Ovary (tissue), 9 donors: ENCODE results near the gene MDFIC2. TPM values are rescaled to one million over a fixed set of nuclear protein-coding genes. Genes with fewer than 3 reads are reported as not detected.

ENCODE experiments used
- DNase-seq, 5 donors: peaks; one replicate each; pipeline ENCODE4 v3.0.0-alpha.2; 2019 to 2020
- H3K27ac ChIP-seq, 2 donors: fragments of 200-600 bp; one replicate each; pipeline versions ENCODE4 v1.5.1 to v1.8.0; 2019 to 2022
- H3K27me3 ChIP-seq: fragments of 200-600 bp; one replicate; pipeline ENCODE4 v1.8.0; 2022
- H3K36me3 ChIP-seq: fragments of 200-600 bp; sonication (generic); one replicate; pipeline ENCODE4 v1.5.1; 2019
- H3K4me1 ChIP-seq: one replicate; pipeline ENCODE4 v1.8.1; 2013; ENCODE audit warnings: mild to moderate bottlenecking, moderate library complexity; ENCODE audit not compliant: insufficient read depth
- H3K4me3 ChIP-seq: fragments of 200-600 bp; sonication (generic); one replicate; pipeline ENCODE4 v1.5.1; 2017
- H3K9me3 ChIP-seq, 2 donors: fragments of 200-600 bp in 1 of 2; sonication (generic) in 1 of 2; one replicate each; pipeline versions ENCODE4 v1.5.1 to v1.8.1; 2013 to 2019; ENCODE audit warnings: mild to moderate bottlenecking in 1 of 2, moderate library complexity in 1 of 2
- CTCF ChIP-seq, 3 donors: fragments of 450-650 bp in 2 of 3; fragments of 200-600 bp in 1 of 3; IDR thresholded peaks; one replicate each; pipeline versions ENCODE4 v1.5.1 to v1.8.0; 2016 to 2022; ENCODE audit warnings: antibody characterized with exemption in 3 of 3, mild to moderate bottlenecking in 1 of 3
- EP300 ChIP-seq: sonication (generic); formaldehyde crosslinking; IDR thresholded peaks from one replicate; pipeline ENCODE4 v1.6.1; 2017; ENCODE audit warnings: antibody characterized with exemption
- POLR2A ChIP-seq: fragments of 450-650 bp; IDR thresholded peaks from one replicate; pipeline ENCODE4 v1.6.1; 2017; ENCODE audit warnings: antibody characterized with exemption, mild to moderate bottlenecking, moderate library complexity
- WGBS, 3 donors: extraction: QIAGEN DNeasy Blood & Tissue Kit in 1 of 3; methylation state at CpG; one replicate each; pipeline versions ENCODE4 v1.1.5 to v1.1.7; 2013 to 2017; 5-methylcytosine and 5-hydroxymethylcytosine counted together
- intact Hi-C, 4 donors: fragments of 100-400 bp; cut with DNase I; formaldehyde crosslinking; loops; one replicate each; pipeline versions ENCODE4 v1.11.0 to v1.15.1; 2022 to 2023
- polyA plus RNA-seq, 2 donors: library from polyadenylated mRNA; stranded (reverse); fragments of 200-250 nt in 1 of 2; fragments of 350-450 nt in 1 of 2; fragmentation: Illumina TruSeq in 1 of 2; extraction: RNeasy Lipid Tissue Mini Kit (QIAGEN cat#74804) in 1 of 2; gene quantifications; one replicate each; pipeline ENCODE4 v1.2.3, GENCODE V29; 2013 to 2014
- total RNA-seq, 7 donors: library from RNA; depleted of rRNA in 2 of 7; stranded (reverse); fragments of >200 nt in 2 of 7; fragmentation: NEBNext Ultra II Directional in 3 of 7; extraction: Animal tissue kit (Norgen Biotek cat#: 25700) in 3 of 7; gene quantifications; one replicate each; pipeline versions ENCODE4 v1.1.0 to v1.2.4, GENCODE V29; 2016 to 2023
- donor health status: DM: no; HTN: no; CAD: no; lungs with moderate emphysema.
- donor health status: DM: no; HTN: no; CAD: no.
- donor health status: Bipolar disorder and iron deficiency.
- donor health status: DM: yes; HTN: yes; CAD: no.
- donor health status: DM: no; HTN: no; CAD: no.
- donor health status: DM: yes; HTN: yes; CAD: no.

Gene MDFIC2
- total and polyA plus RNA-seq, 9 donors, result not detected

GRCh38 chr3:70273492-70273891 lies 38.9 kb downstream of the MDFIC2 start:
- no peak overlapping the region for H3K4me3 ChIP-seq
- TF ChIP-seq CTCF (IDR thresholded peaks at IDR 0.05) (no peak), POLR2A (no peak), EP300 (no peak)
- no peaks in the 10 kb centered on the region for H3K4me1 ChIP-seq
- intact Hi-C loops, result no loop called here
- no peaks in the 10 kb centered on the region for H3K27me3 ChIP-seq
- no peaks in the 10 kb centered on the region for H3K36me3 ChIP-seq
- DNase-seq, result no peak
- no peak overlapping the region for H3K27ac ChIP-seq
- no peaks in the 10 kb centered on the region for H3K9me3 ChIP-seq

GRCh38 chr3:70272798-70273197 lies 39.6 kb downstream of the MDFIC2 start:
- Histone ChIP-seq H3K9me3 (no peaks in the 10 kb centered on the region), H3K4me1 (no peaks in the 10 kb centered on the region), H3K4me3 (no peak overlapping the region), H3K27ac (no peak overlapping the region), H3K27me3 (no peaks in the 10 kb centered on the region), H3K36me3 (no peaks in the 10 kb centered on the region)
- 77 to 82% (median 77%) methylated on average over 5 of the region's 5 CpGs for WGBS, 3 donors
- TF ChIP-seq EP300, result no peak
- TF ChIP-seq POLR2A, result no peak
- TF ChIP-seq CTCF (IDR thresholded peaks at IDR 0.05), result no peak
- intact Hi-C loops, result no loop called here
- no peak for DNase-seq

DNA sequence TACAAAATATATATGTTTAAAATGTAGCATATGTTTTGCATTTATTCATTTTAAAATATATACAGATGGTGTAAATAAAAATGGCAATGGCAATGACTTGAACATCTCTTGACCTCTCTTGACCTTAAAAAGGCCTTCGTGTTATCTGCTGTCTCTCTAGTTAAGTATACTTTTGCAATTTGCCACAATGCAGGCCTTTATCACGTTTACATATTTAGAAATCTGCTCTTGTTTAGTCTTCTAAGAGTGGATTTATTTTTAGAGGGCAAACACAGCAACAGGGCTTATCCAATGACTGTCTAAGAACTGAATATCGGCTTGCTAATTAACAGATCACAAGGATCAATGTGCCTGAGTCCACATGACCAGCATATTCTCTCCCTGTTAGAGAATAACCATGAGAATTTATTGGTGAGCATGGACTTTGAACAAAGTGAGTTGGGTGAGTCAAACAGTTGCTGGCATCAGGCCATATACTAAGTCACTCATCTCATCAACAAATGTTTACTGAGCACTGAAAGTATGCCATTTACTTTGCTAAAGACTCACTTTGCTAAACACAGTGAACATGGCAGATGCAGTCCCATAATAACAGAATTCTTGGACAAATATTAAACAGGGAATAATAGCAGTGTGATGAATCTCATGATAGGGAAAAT lies 48.2 kb downstream of the MDFIC2 start:
- Histone ChIP-seq H3K4me1 (no peaks in the 10 kb centered on the region), H3K27ac (no peak overlapping the region), H3K9me3 (no peaks in the 10 kb centered on the region), H3K27me3 (no peaks in the 10 kb centered on the region), H3K36me3 (no peaks in the 10 kb centered on the region), H3K4me3 (no peak overlapping the region)
- intact Hi-C loops, result no loop called here
- WGBS, 3 donors, result 44 to 63% (median 45%) methylated on average over 3 of the region's 3 CpGs
- DNase-seq, result no peak
- TF ChIP-seq CTCF (IDR thresholded peaks at IDR 0.05) (no peak), POLR2A (no peak), EP300 (no peak)

GRCh38 chr3:70261283-70261682 lies 51.2 kb downstream of the MDFIC2 start:
- TF ChIP-seq POLR2A (no peak), CTCF (IDR thresholded peaks at IDR 0.05) (no peak), EP300 (no peak)
- H3K9me3 ChIP-seq, result no peaks in the 10 kb centered on the region
- no peaks in the 10 kb centered on the region for H3K36me3 ChIP-seq
- WGBS, 3 donors, result 77 to 89% (median 80%) methylated on average over 1 of the region's 1 CpG
- no peaks in the 10 kb centered on the region for H3K27me3 ChIP-seq
- H3K4me1 ChIP-seq, result no peaks in the 10 kb centered on the region
- no peak overlapping the region for H3K4me3 ChIP-seq
- no peak overlapping the region for H3K27ac ChIP-seq
- intact Hi-C loops, result no loop called here
- DNase-seq, result no peak
